ENCODE measurements around the gene SMCO2. TPM values are rescaled to one million over a fixed set of nuclear protein-coding genes. Genes with fewer than 3 reads are reported as not detected.
A peak's percentile ranks its signal among the peaks of the same experiment; 100 is the strongest.

The SMCO2 gene
- total RNA-seq, 1 donor from 2014 or later, result not detected

GRCh38 chr12:27521066-27521465 lies 74.5 kb downstream of the SMCO2 start:
- Histone ChIP-seq H3K4me3 (ENCODE audit: low read length in 3 of 3) (no peak overlapping the region), H3K4me1 (ENCODE audit: control insufficient read depth in 3 of 3, insufficient read depth in 3 of 3, low read length in 3 of 3) (peaks cover 7 to 10% (median 9%) of the 10 kb centered on the region in 3 donors), H3K27ac (ENCODE audit: low read depth, low read length) (no peak overlapping the region), H3K36me3 (ENCODE audit: control insufficient read depth in 3 of 3, insufficient read depth in 3 of 3, low read length in 3 of 3) (no peaks in the 10 kb centered on the region), H3K9me3 (ENCODE audit: control insufficient read depth in 3 of 3, low read length in 3 of 3) (no peaks in the 10 kb centered on the region), H3K27me3 (ENCODE audit: control insufficient read depth in 3 of 3, insufficient read depth in 3 of 3, low read length in 3 of 3) (no peaks in the 10 kb centered on the region), H3K9ac (ENCODE audit: low read depth in 1 of 3, low read length in 3 of 3) (no peak overlapping the region)

GRCh38 chr12:27521981-27522380 lies 75.4 kb downstream of the SMCO2 start:
- Histone ChIP-seq H3K36me3 (ENCODE audit: control insufficient read depth in 3 of 3, insufficient read depth in 3 of 3, low read length in 3 of 3) (no peaks in the 10 kb centered on the region), H3K9me3 (ENCODE audit: control insufficient read depth in 3 of 3, low read length in 3 of 3) (no peaks in the 10 kb centered on the region), H3K9ac (ENCODE audit: low read depth in 1 of 3, low read length in 3 of 3) (no peak overlapping the region), H3K27ac (ENCODE audit: low read depth, low read length) (no peak overlapping the region), H3K4me3 (ENCODE audit: low read length in 3 of 3) (no peak overlapping the region), H3K4me1 (ENCODE audit: control insufficient read depth in 3 of 3, insufficient read depth in 3 of 3, low read length in 3 of 3) (peaks cover 7 to 10% (median 9%) of the 10 kb centered on the region in 3 donors), H3K27me3 (ENCODE audit: control insufficient read depth in 3 of 3, insufficient read depth in 3 of 3, low read length in 3 of 3) (no peaks in the 10 kb centered on the region)

- peak overlapping the region; percentile 87 to 98 (median 88) for H3K4me3 ChIP-seq (ENCODE audit: low read length in 3 of 3)
- peaks cover 7 to 10% (median 9%) of the 10 kb centered on the region in 3 donors for H3K4me1 ChIP-seq (ENCODE audit: control insufficient read depth in 3 of 3, insufficient read depth in 3 of 3, low read length in 3 of 3)
- H3K9ac ChIP-seq (ENCODE audit: low read depth in 1 of 3, low read length in 3 of 3), result peak overlapping the region; percentile 81 to 93 (median 89)
- H3K27ac ChIP-seq (ENCODE audit: low read depth, low read length), result peak overlapping the region; percentile 91
- H3K36me3 ChIP-seq (ENCODE audit: control insufficient read depth in 3 of 3, insufficient read depth in 3 of 3, low read length in 3 of 3), result no peaks in the 10 kb centered on the region
- no peaks in the 10 kb centered on the region for H3K27me3 ChIP-seq (ENCODE audit: control insufficient read depth in 3 of 3, insufficient read depth in 3 of 3, low read length in 3 of 3)
- H3K9me3 ChIP-seq (ENCODE audit: control insufficient read depth in 3 of 3, low read length in 3 of 3), result no peaks in the 10 kb centered on the region
These were observed 76.7 kb downstream of the SMCO2 start for GRCh38 chr12:27523305-27523641.

- no peaks in the 10 kb centered on the region for H3K36me3 ChIP-seq (ENCODE audit: control insufficient read depth in 3 of 3, insufficient read depth in 3 of 3, low read length in 3 of 3)
- H3K9ac ChIP-seq (ENCODE audit: low read depth in 1 of 3, low read length in 3 of 3), result peak within 1 kb of the TSS; percentile 81 to 93 (median 89)
- H3K27ac ChIP-seq (ENCODE audit: low read depth, low read length), result peak within 1 kb of the TSS; percentile 91
- H3K27me3 ChIP-seq (ENCODE audit: control insufficient read depth in 3 of 3, insufficient read depth in 3 of 3, low read length in 3 of 3), result no peaks in the 10 kb centered on the region
- peaks cover 7 to 10% (median 9%) of the 10 kb centered on the region in 3 donors for H3K4me1 ChIP-seq (ENCODE audit: control insufficient read depth in 3 of 3, insufficient read depth in 3 of 3, low read length in 3 of 3)
- H3K4me3 ChIP-seq (ENCODE audit: low read length in 3 of 3), result peak within 1 kb of the TSS; percentile 87 to 98 (median 88)
- H3K9me3 ChIP-seq (ENCODE audit: control insufficient read depth in 3 of 3, low read length in 3 of 3), result no peaks in the 10 kb centered on the region
These were observed 77.3 kb downstream of the SMCO2 start, which contains the start of gene PPFIBP1 for GRCh38 chr12:27523642-27524493. PPFIBP1 (plus strand) TSS chr12:27524206; CDS start chr12:27633397, 109,191 bp downstream.

- peak overlapping the region; percentile 81 to 92 (median 89) for H3K9ac ChIP-seq (ENCODE audit: low read depth in 1 of 3, low read length in 3 of 3)
- no peaks in the 10 kb centered on the region for H3K27me3 ChIP-seq (ENCODE audit: control insufficient read depth in 3 of 3, insufficient read depth in 3 of 3, low read length in 3 of 3)
- H3K27ac ChIP-seq (ENCODE audit: low read depth, low read length), result peak overlapping the region; percentile 91
- H3K4me3 ChIP-seq (ENCODE audit: low read length in 3 of 3), result peak overlapping the region; percentile 87 to 98 (median 88)
- peaks cover 7 to 10% (median 9%) of the 10 kb centered on the region in 3 donors for H3K4me1 ChIP-seq (ENCODE audit: control insufficient read depth in 3 of 3, insufficient read depth in 3 of 3, low read length in 3 of 3)
- H3K36me3 ChIP-seq (ENCODE audit: control insufficient read depth in 3 of 3, insufficient read depth in 3 of 3, low read length in 3 of 3), result no peaks in the 10 kb centered on the region
- H3K9me3 ChIP-seq (ENCODE audit: control insufficient read depth in 3 of 3, low read length in 3 of 3), result no peaks in the 10 kb centered on the region
These were observed 77.9 kb downstream of the SMCO2 start for GRCh38 chr12:27524494-27524835.

GRCh38 chr12:27524839-27525753 lies 78.6 kb downstream of the SMCO2 start:
- H3K36me3 ChIP-seq (ENCODE audit: control insufficient read depth in 3 of 3, insufficient read depth in 3 of 3, low read length in 3 of 3), result no peaks in the 10 kb centered on the region
- peak overlapping the region; percentile 81 to 92 (median 89) for H3K9ac ChIP-seq (ENCODE audit: low read depth in 1 of 3, low read length in 3 of 3)
- peak overlapping the region; percentile 91 for H3K27ac ChIP-seq (ENCODE audit: low read depth, low read length)
- no peaks in the 10 kb centered on the region for H3K27me3 ChIP-seq (ENCODE audit: control insufficient read depth in 3 of 3, insufficient read depth in 3 of 3, low read length in 3 of 3)
- peak overlapping the region; percentile 87 to 98 (median 88) for H3K4me3 ChIP-seq (ENCODE audit: low read length in 3 of 3)
- peaks cover 7 to 10% (median 9%) of the 10 kb centered on the region in 3 donors for H3K4me1 ChIP-seq (ENCODE audit: control insufficient read depth in 3 of 3, insufficient read depth in 3 of 3, low read length in 3 of 3)
- H3K9me3 ChIP-seq (ENCODE audit: control insufficient read depth in 3 of 3, low read length in 3 of 3), result no peaks in the 10 kb centered on the region

- Histone ChIP-seq H3K4me3 (ENCODE audit: low read length in 3 of 3) (no peak overlapping the region), H3K36me3 (ENCODE audit: control insufficient read depth in 3 of 3, insufficient read depth in 3 of 3, low read length in 3 of 3) (no peaks in the 10 kb centered on the region), H3K27ac (ENCODE audit: low read depth, low read length) (no peak overlapping the region), H3K9me3 (ENCODE audit: control insufficient read depth in 3 of 3, low read length in 3 of 3) (no peaks in the 10 kb centered on the region), H3K4me1 (ENCODE audit: control insufficient read depth in 3 of 3, insufficient read depth in 3 of 3, low read length in 3 of 3) (peaks cover 8 to 13% (median 9%) of the 10 kb centered on the region in 3 donors), H3K27me3 (ENCODE audit: control insufficient read depth in 3 of 3, insufficient read depth in 3 of 3, low read length in 3 of 3) (no peaks in the 10 kb centered on the region), H3K9ac (ENCODE audit: low read depth in 1 of 3, low read length in 3 of 3) (peak overlapping the region in 1 of 3 donors; percentile 2)
These were observed 81.0 kb downstream of the SMCO2 start for GRCh38 chr12:27527512-27527911.

- no peaks in the 10 kb centered on the region for H3K27me3 ChIP-seq (ENCODE audit: control insufficient read depth in 3 of 3, insufficient read depth in 3 of 3, low read length in 3 of 3)
- no peak overlapping the region for H3K27ac ChIP-seq (ENCODE audit: low read depth, low read length)
- no peak overlapping the region for H3K9ac ChIP-seq (ENCODE audit: low read depth in 1 of 3, low read length in 3 of 3)
- peaks cover 2 to 7% (median 6%) of the 10 kb centered on the region in 3 donors for H3K4me1 ChIP-seq (ENCODE audit: control insufficient read depth in 3 of 3, insufficient read depth in 3 of 3, low read length in 3 of 3)
- H3K4me3 ChIP-seq (ENCODE audit: low read length in 3 of 3), result no peak overlapping the region
- no peaks in the 10 kb centered on the region for H3K9me3 ChIP-seq (ENCODE audit: control insufficient read depth in 3 of 3, low read length in 3 of 3)
- H3K36me3 ChIP-seq (ENCODE audit: control insufficient read depth in 3 of 3, insufficient read depth in 3 of 3, low read length in 3 of 3), result no peaks in the 10 kb centered on the region
These were observed 82.3 kb downstream of the SMCO2 start for GRCh38 chr12:27528788-27529187.

- no peaks in the 10 kb centered on the region for H3K27me3 ChIP-seq (ENCODE audit: control insufficient read depth in 3 of 3, insufficient read depth in 3 of 3, low read length in 3 of 3)
- no peak overlapping the region for H3K4me3 ChIP-seq (ENCODE audit: low read length in 3 of 3)
- H3K27ac ChIP-seq (ENCODE audit: low read depth, low read length), result no peak overlapping the region
- peaks cover 7 to 13% (median 12%) of the 10 kb centered on the region in 3 donors for H3K4me1 ChIP-seq (ENCODE audit: control insufficient read depth in 3 of 3, insufficient read depth in 3 of 3, low read length in 3 of 3)
- H3K36me3 ChIP-seq (ENCODE audit: control insufficient read depth in 3 of 3, insufficient read depth in 3 of 3, low read length in 3 of 3), result no peaks in the 10 kb centered on the region
- H3K9ac ChIP-seq (ENCODE audit: low read depth in 1 of 3, low read length in 3 of 3), result no peak overlapping the region
- no peaks in the 10 kb centered on the region for H3K9me3 ChIP-seq (ENCODE audit: control insufficient read depth in 3 of 3, low read length in 3 of 3)
These were observed 83.8 kb downstream of the SMCO2 start for GRCh38 chr12:27530157-27530922.
